Activated CD8-positive, alpha-beta memory T cell treated with anti-CD3 and anti-CD28 coated beads, Interleukin-2, amount 50 U/mL, for 48 hours (primary cell): ENCODE data around the gene LMO3.
"Not testable (repeated sequence)": the region's sequence is repeated elsewhere in the genome, so short reads cannot be mapped to it uniquely, and the experiment has no call there.

Experiments used
- DNase-seq: peaks from one replicate; pipeline ENCODE4 v3.0.0-alpha.2; 2020

LMO3 gene

GRCh38 chr12:16537652-16538051, 68.3 kb downstream of the LMO3 start:
- DNase-seq: not testable (repeated sequence)

GRCh38 chr12:16531621-16532020, 74.3 kb downstream of the LMO3 start:
- DNase-seq: no peak

- DNase-seq: no peak
These were observed 75.6 kb downstream of the LMO3 start for GRCh38 chr12:16530268-16530850.

GRCh38 chr12:16526693-16527092, 79.3 kb downstream of the LMO3 start:
- DNase-seq: no peak

- DNase-seq: no peak
These were observed 81.6 kb downstream of the LMO3 start for GRCh38 chr12:16524378-16524777.

- DNase-seq: no peak
These were observed 82.0 kb downstream of the LMO3 start for GRCh38 chr12:16523951-16524331.

GRCh38 chr12:16523284-16523950, 82.5 kb downstream of the LMO3 start:
- DNase-seq: no peak

GRCh38 chr12:16520328-16520727, 85.6 kb downstream of the LMO3 start:
- no peak for DNase-seq

- DNase-seq: no peak
These were observed 90.3 kb downstream of the LMO3 start for GRCh38 chr12:16515666-16516065.

GRCh38 chr12:16513231-16513630, 92.7 kb downstream of the LMO3 start:
- DNase-seq: no peak

GRCh38 chr12:16509411-16509810, 96.6 kb downstream of the LMO3 start:
- DNase-seq: no peak

GRCh38 chr12:16506394-16506793, 99.6 kb downstream of the LMO3 start:
- no peak for DNase-seq

GRCh38 chr12:16504200-16504599, 101.8 kb downstream of the LMO3 start:
- no peak for DNase-seq

GRCh38 chr12:16499611-16500010, 106.4 kb downstream of the LMO3 start:
- DNase-seq: no peak
